Fibroblast of lung (primary cell): Measurements from ENCODE around the gene CBX8. TPM values are rescaled to one million over a fixed set of nuclear protein-coding genes. Genes with fewer than 3 reads are reported as not detected.

Experiments used
- DNase-seq, 2 donors: peaks; one replicate each; pipeline versions ENCODE4 v3.0.0 to v3.0.0-alpha.2; 2010; ENCODE audit warnings: low read depth in 2 of 2
- H2AFZ ChIP-seq: 2 replicates; pipeline ENCODE4 v1.5.1; 2012; ENCODE audit warnings: low read length, control low read depth, inconsistent platforms
- H3K27ac ChIP-seq: 2 replicates; pipeline ENCODE4 v1.5.1; 2011; ENCODE audit warnings: low read length, control low read depth; ENCODE audit not compliant: insufficient read depth
- H3K27me3 ChIP-seq: 2 replicates; pipeline ENCODE4 v1.5.1; 2011; ENCODE audit warnings: mild to moderate bottlenecking, low read length; ENCODE audit not compliant: control insufficient read depth, insufficient read depth
- H3K36me3 ChIP-seq: 2 replicates; pipeline ENCODE4 v1.5.1; 2011; ENCODE audit warnings: low read length; ENCODE audit not compliant: control insufficient read depth, insufficient read depth
- H3K4me1 ChIP-seq: 2 replicates; pipeline ENCODE4 v1.5.1; 2011; ENCODE audit warnings: low read length; ENCODE audit not compliant: control insufficient read depth, insufficient read depth; ENCODE audit errors: extremely low read depth
- H3K4me2 ChIP-seq: 2 replicates; pipeline ENCODE4 v1.5.1; 2011; ENCODE audit warnings: low read length, control low read depth; ENCODE audit not compliant: insufficient read depth; ENCODE audit errors: extremely low read depth
- H3K4me3 ChIP-seq, 4 experiments: fragments of 200-600 bp in 1 of 4; sonication (generic) in 1 of 4; replicated peaks in 1 of 4; 2 replicates each; pipeline ENCODE4 v1.5.1; 2011 to 2016; ENCODE audit warnings: low read length in 4 of 4, low read depth in 3 of 4, mild to moderate bottlenecking in 3 of 4, control low read depth in 2 of 4, inconsistent platforms in 1 of 4, mixed read lengths in 1 of 4; ENCODE audit not compliant: insufficient read depth in 1 of 4; ENCODE audit errors: control extremely low read depth in 1 of 4
- H3K79me2 ChIP-seq: 2 replicates; pipeline ENCODE4 v1.5.1; 2012; ENCODE audit warnings: mild to moderate bottlenecking, low read length, inconsistent platforms; ENCODE audit not compliant: control insufficient read depth, insufficient read depth
- H3K9ac ChIP-seq: 2 replicates; pipeline ENCODE4 v1.5.1; 2011; ENCODE audit warnings: mild to moderate bottlenecking, low read length, control low read depth; ENCODE audit not compliant: insufficient read depth
- H3K9me3 ChIP-seq: 2 replicates; pipeline ENCODE4 v1.5.1; 2012; ENCODE audit warnings: low read depth, low read length; ENCODE audit not compliant: control insufficient read depth, insufficient read depth
- H4K20me1 ChIP-seq: 2 replicates; pipeline ENCODE4 v1.5.1; 2011; ENCODE audit warnings: low read length; ENCODE audit not compliant: control insufficient read depth, insufficient read depth; ENCODE audit errors: extremely low read depth
- CTCF ChIP-seq, 2 donors: IDR thresholded peaks in 1 of 2; conservative IDR thresholded peaks in 1 of 2; 1 replicate in 1 of 2; 2 replicates in 1 of 2; pipeline ENCODE4 v1.5.1; 2011 to 2012; ENCODE audit warnings: low read length in 2 of 2, control low read depth in 1 of 2, inconsistent platforms in 1 of 2, low read depth in 1 of 2, mild to moderate bottlenecking in 1 of 2
- EZH2 ChIP-seq: IDR thresholded peaks from 2 replicates; pipeline ENCODE4 v1.5.1; 2012; ENCODE audit warnings: low read length, control low read depth, mild to moderate bottlenecking; ENCODE audit errors: missing control alignments
- polyA plus RNA-seq, 2 donors: library from polyadenylated mRNA; depleted of rRNA in 1 of 2; stranded (reverse) in 1 of 2; unstranded in 1 of 2; fragments of >200 nt; gene quantifications; 2 replicates each; pipeline ENCODE4 v1.2.1, GENCODE V29; 2011 to 2012; ENCODE audit warnings: missing spikeins in 1 of 2
- total RNA-seq: library from RNA; depleted of rRNA; stranded (reverse); fragments of >200 nt; gene quantifications from 2 replicates; pipeline ENCODE4 v1.2.1, GENCODE V29; 2014

Gene CBX8
- total and polyA plus RNA-seq, 2 donors (not counting 1 experiment from before 2014, with no cell fraction given) = 0.19 to 4.0 TPM

- Histone ChIP-seq H2AFZ (no peak overlapping the region), H3K27me3 (peaks cover 28% of the 10 kb centered on the region), H3K4me2 (no peak overlapping the region), H3K79me2 (no peaks in the 10 kb centered on the region), H4K20me1 (no peaks in the 10 kb centered on the region), H3K4me1 (no peaks in the 10 kb centered on the region), H3K36me3 (no peaks in the 10 kb centered on the region), H3K9me3 (no peaks in the 10 kb centered on the region), H3K9ac (no peak overlapping the region), H3K4me3 (no peak overlapping the region), H3K27ac (no peak overlapping the region)
- no peak for DNase-seq
- TF ChIP-seq EZH2 = peak; percentile 97
- no peak for TF ChIP-seq CTCF (conservative IDR thresholded peaks at IDR 0.05 in 1 of 2, IDR thresholded peaks at IDR 0.05 in 1 of 2; ENCODE audit: low read depth in 1 of 2, low read length in 2 of 2)
Measured at GRCh38 chr17:79747508-79748294, 49.2 kb downstream of the CBX8 start.

- Histone ChIP-seq H3K9me3 (no peaks in the 10 kb centered on the region), H3K4me3 (no peak overlapping the region), H3K36me3 (no peaks in the 10 kb centered on the region), H3K27ac (no peak overlapping the region), H2AFZ (no peak overlapping the region), H3K4me1 (no peaks in the 10 kb centered on the region), H3K27me3 (peaks cover 28% of the 10 kb centered on the region), H3K4me2 (no peak overlapping the region), H3K79me2 (no peaks in the 10 kb centered on the region), H4K20me1 (no peaks in the 10 kb centered on the region), H3K9ac (no peak overlapping the region)
- TF ChIP-seq CTCF (conservative IDR thresholded peaks at IDR 0.05 in 1 of 2, IDR thresholded peaks at IDR 0.05 in 1 of 2; ENCODE audit: low read depth in 1 of 2, low read length in 2 of 2) = no peak
- TF ChIP-seq EZH2 = peak; percentile 52
- no peak for DNase-seq
Measured at GRCh38 chr17:79746889-79747507, 49.9 kb downstream of the CBX8 start.

GRCh38 chr17:79745641-79746105 is 51.2 kb downstream of the CBX8 start:
- Histone ChIP-seq H3K79me2 (no peaks in the 10 kb centered on the region), H3K36me3 (no peaks in the 10 kb centered on the region), H3K27ac (no peak overlapping the region), H4K20me1 (no peaks in the 10 kb centered on the region), H3K4me1 (no peaks in the 10 kb centered on the region), H3K4me3 (no peak overlapping the region), H3K9ac (no peak overlapping the region), H3K9me3 (no peaks in the 10 kb centered on the region), H3K4me2 (no peak overlapping the region), H3K27me3 (peaks cover 28% of the 10 kb centered on the region), H2AFZ (no peak overlapping the region)
- no peak for DNase-seq
- TF ChIP-seq CTCF (conservative IDR thresholded peaks at IDR 0.05 in 1 of 2, IDR thresholded peaks at IDR 0.05 in 1 of 2; ENCODE audit: low read depth in 1 of 2, low read length in 2 of 2) (no peak), EZH2 (no peak)
